Fibroblast of the aortic adventitia (primary cell): ENCODE measurements around the gene TERT. TPM values are rescaled to one million over a fixed set of nuclear protein-coding genes. Genes with fewer than 3 reads are reported as not detected.

ENCODE experiments used
- DNase-seq: peaks from one replicate; pipeline ENCODE4 v3.0.0-alpha.2; 2010; ENCODE audit warnings: low read depth
- H3K4me3 ChIP-seq: 2 replicates; pipeline ENCODE4 v1.5.1; 2011; ENCODE audit warnings: low read depth, mild to moderate bottlenecking, control low read depth, low read length, moderate library complexity
- total RNA-seq: library from RNA; depleted of rRNA; stranded (reverse); fragments of >200 nt; gene quantifications from 2 replicates; pipeline ENCODE4 v1.2.3, GENCODE V29; 2012; ENCODE audit warnings: low replicate concordance
- TF ChIP-seq, protein P1 (sequence below): IDR thresholded peaks from 2 replicates; pipeline ENCODE4 v1.5.1; 2011; ENCODE audit warnings: mild to moderate bottlenecking, low read length, control low read depth, inconsistent platforms; ENCODE audit not compliant: insufficient read depth

Gene TERT
- total RNA-seq, 1 donor, result not detected

DNA sequence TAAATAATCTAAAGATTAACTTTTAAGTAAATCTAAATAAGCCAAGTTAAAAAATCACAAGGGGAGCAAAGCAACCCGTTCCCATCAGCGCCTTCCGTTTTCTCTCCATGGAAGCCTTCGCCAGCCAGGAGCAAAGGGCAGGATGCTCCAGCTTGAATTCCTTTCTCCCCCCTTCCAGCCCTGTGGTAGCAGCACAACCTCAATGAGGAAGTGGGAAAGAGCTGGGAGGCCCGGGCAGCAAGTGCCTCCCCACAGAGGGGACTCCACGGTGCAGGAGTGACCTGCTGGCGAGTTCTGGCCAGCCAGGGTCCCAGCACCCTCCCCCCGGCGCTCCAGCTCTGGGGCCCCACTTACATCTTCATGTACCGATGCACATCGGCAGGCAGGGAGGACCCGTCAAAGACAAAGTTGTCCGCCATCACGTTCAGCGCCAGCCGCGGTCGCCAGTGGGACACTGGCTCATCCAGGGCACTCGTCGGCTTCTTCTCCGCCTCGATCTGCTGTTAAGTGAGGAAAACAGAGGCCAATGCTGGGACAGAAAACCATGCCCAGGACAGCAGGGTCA is 43.7 kb upstream of the TERT start:
- H3K4me3 ChIP-seq, result no peak overlapping the region
- TF ChIP-seq, protein P1, sequence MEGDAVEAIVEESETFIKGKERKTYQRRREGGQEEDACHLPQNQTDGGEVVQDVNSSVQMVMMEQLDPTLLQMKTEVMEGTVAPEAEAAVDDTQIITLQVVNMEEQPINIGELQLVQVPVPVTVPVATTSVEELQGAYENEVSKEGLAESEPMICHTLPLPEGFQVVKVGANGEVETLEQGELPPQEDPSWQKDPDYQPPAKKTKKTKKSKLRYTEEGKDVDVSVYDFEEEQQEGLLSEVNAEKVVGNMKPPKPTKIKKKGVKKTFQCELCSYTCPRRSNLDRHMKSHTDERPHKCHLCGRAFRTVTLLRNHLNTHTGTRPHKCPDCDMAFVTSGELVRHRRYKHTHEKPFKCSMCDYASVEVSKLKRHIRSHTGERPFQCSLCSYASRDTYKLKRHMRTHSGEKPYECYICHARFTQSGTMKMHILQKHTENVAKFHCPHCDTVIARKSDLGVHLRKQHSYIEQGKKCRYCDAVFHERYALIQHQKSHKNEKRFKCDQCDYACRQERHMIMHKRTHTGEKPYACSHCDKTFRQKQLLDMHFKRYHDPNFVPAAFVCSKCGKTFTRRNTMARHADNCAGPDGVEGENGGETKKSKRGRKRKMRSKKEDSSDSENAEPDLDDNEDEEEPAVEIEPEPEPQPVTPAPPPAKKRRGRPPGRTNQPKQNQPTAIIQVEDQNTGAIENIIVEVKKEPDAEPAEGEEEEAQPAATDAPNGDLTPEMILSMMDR, result no peak
- no peak for DNase-seq

DNA sequence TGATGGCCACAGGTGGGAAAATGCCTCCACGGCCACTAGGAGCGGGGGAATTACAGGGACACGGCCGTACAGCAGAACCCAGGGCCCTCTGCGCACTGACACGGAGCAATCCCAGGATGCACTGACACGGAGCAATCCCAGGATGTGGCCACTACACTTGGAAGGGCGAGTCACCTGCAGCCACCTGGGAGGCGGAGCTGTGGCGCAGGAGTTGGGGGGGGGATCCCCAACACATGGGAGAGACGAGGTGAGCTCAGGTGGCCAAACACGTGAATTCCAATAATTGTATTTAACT is 43.3 kb upstream of the TERT start:
- TF ChIP-seq, protein P1, result no peak
- DNase-seq, result no peak
- H3K4me3 ChIP-seq, result no peak overlapping the region

DNA sequence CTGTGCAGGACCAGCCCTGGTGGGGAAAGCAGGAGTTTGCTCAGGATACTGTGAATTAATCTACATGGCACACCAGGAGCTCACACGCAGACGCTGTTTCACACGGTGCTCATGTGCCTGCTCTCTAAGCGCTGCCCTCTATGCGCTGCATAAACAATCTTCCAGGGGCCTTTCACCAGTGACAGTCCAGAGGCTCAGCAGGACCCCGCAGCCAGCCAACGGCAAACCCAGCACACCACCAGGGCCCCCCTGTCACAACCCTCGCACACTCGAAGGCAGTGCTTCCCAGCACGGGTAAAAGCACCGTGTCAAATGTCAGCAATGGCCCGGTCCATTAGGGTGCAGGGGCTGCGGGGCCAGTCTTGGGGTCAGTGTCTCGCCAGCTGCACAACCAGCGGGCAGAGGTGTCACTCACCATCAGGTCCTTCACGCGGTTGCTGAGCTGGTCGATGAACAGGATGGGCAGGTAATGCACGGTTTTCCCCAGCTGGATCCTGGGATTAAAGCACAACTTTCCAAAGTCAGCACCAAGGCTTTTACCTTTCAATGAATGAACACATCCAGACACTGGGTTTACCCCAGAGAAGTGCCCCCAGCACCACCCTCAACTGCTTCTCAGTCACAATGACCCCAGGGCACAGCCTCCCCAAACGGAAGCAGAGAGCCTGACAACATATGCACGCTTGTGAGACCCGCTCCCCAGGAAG is 42.8 kb upstream of the TERT start:
- H3K4me3 ChIP-seq, result no peak overlapping the region
- TF ChIP-seq, protein P1, result no peak
- no peak for DNase-seq

DNA sequence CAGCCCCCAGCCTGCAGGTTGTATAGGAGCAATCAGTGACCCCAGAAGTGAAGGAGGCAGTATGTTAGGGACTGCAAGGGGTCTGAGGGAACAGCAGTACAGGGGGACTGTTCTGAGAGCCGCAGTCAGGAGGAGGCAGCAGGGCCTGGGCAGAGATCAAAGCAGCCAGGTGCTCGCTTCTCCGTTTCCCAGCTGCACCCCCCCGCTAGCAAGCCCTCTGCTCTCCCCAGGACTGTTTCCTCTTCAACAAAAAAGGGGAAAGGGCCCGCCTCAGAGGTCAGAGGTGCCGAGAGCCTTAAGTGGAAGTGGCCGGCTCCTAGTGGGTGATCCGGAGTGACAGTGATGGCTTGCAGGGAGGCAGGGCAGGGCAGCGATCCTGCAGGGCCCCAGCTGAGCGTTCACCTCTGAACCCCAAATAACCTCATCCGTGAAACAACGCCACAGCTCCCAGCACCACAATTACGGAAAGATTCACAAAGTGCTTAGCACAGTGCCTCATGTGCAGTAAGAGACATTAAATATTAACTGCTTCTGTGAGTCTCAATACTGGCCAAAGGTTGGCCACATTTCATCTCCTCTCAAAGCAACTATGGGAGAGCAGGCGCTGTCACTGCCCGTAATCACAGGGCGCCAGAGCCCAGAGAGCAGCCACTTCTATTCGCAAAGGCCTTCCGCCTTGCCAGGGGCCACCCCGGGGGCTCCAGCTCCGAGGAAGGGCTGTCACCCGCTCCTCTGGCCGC is 42.1 kb upstream of the TERT start:
- no peak for DNase-seq
- H3K4me3 ChIP-seq, result no peak overlapping the region
- TF ChIP-seq, protein P1, result no peak

DNA sequence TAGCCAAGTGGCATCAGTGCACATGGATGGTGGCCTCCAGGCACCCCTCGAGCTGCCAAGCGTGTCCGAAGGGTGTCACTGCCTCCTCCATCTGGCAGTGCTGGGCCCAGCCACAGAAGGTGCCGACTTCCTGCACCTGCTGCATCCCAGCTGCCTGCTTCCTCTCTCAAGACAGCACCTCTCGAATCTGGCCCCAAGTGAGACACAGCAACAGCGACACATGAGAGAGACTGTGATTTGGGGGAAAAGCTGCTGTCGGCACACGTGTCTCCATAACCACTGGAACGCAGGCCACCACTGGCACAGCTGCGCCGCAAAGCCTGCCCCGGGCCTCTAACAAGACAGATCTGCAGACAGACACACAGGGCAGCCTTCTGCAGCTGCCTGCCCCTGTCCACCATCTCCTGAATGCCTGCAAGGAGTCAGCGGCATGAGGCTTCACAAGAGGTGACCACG is 41.3 kb upstream of the TERT start:
- no peak overlapping the region for H3K4me3 ChIP-seq
- no peak for DNase-seq
- TF ChIP-seq, protein P1, result no peak

DNA sequence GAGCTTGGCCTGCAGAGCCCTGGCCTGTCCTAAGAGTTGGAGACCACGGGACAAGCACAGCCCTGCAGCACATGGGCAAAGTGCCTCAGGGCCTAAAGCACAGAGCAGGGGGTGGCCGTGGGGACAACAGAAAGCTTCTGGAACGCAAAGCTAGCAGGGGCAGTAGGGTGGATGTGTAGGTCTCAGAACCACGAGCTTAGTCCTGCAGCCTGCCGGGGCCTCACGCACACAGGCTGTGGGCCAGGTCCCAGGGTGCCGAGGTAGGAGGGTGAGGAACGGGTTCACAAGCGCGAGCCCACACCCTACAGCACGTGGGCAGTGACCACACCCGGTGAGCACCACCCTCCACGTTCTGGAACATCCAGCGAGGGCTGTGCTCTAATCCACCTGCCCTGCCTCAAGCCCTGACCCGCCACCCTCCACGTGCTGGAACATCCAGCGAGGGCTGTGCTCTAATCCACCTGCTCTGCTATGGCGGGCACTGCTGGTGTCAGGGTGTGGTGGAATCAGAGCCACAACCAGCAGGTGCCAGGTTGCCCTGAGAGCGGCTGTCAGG is 40.8 kb upstream of the TERT start:
- no peak overlapping the region for H3K4me3 ChIP-seq
- TF ChIP-seq, protein P1, result no peak
- DNase-seq, result no peak
